ENCODE results near the gene CDH18. TPM values are rescaled to one million over a fixed set of nuclear protein-coding genes. Genes with fewer than 3 reads are reported as not detected.

Gene CDH18
- total RNA-seq, 1 experiment from 2014 or later: not detected

- TF ChIP-seq FOSL1 (IDR thresholded peaks at IDR 0.05; ENCODE audit: low read depth) (no peak), SIN3A (IDR thresholded peaks at IDR 0.05; ENCODE audit: low read depth) (no peak)
These were observed 107.1 kb downstream of the CDH18 start (continued) for GRCh38 chr5:19880859-19881436.

GRCh38 chr5:19880458-19880857, 107.5 kb downstream of the CDH18 start:
- peaks cover 0 to 15% of the 10 kb centered on the region in 2 experiments; a peak in 3 of 4 replicates for H3K9me3 ChIP-seq (ENCODE audit: control insufficient read depth in 1 of 2, insufficient read depth in 1 of 2, low read depth in 1 of 2, low read length in 2 of 2)
- H3K9ac ChIP-seq (ENCODE audit: low read length): no peak overlapping the region
- no peaks in the 10 kb centered on the region for H3K27me3 ChIP-seq (ENCODE audit: insufficient read depth, low read length)
- H3K4me1 ChIP-seq (ENCODE audit: control insufficient read depth in 1 of 2, insufficient read depth in 2 of 2, low read length in 2 of 2): no peaks in the 10 kb centered on the region
- no peak for ATAC-seq
- no peaks in the 10 kb centered on the region for H3K9me2 ChIP-seq (ENCODE audit: insufficient read depth)
- no peak overlapping the region for H3K4me2 ChIP-seq (ENCODE audit: low read length)
- TF ChIP-seq CTCF (IDR thresholded peaks at IDR 0.05 in 2 of 3, conservative IDR thresholded peaks at IDR 0.05 in 1 of 3; ENCODE audit: borderline replicate concordance in 1 of 3, insufficient read depth in 1 of 3, low read depth in 2 of 3, low read length in 2 of 3) (no peak), SIN3A (IDR thresholded peaks at IDR 0.05; ENCODE audit: low read depth) (no peak), ZNF274 (IDR thresholded peaks at IDR 0.05; ENCODE audit: low read depth, low read length) (no peak), MAX (IDR thresholded peaks at IDR 0.05) (no peak), EZH2 (IDR thresholded peaks at IDR 0.05) (no peak), CEBPB (IDR thresholded peaks at IDR 0.05; ENCODE audit: low read depth) (no peak)
- CTCF ChIA-PET: no interaction called here
- POLR2A ChIA-PET: no interaction called here
- intact Hi-C loops (cut with micrococcal nuclease): no loop called here
- H2AFZ ChIP-seq (ENCODE audit: low read depth, low read length, poor library complexity, severe bottlenecking): no peak overlapping the region
- no TSS peak for BruUV-seq (replicated peaks)
- no peaks in the 10 kb centered on the region for H3K79me2 ChIP-seq (ENCODE audit: insufficient read depth, low read length)
- no peak overlapping the region for H3K4me3 ChIP-seq (replicated peaks in 1 of 2; ENCODE audit: low read depth in 1 of 2, low read length in 2 of 2)
- DNase-seq (ENCODE audit: low read depth, low spot score): no peak
- no peak overlapping the region for H3K27ac ChIP-seq (ENCODE audit: low read depth, low read length)
- H3K36me3 ChIP-seq (ENCODE audit: control insufficient read depth in 1 of 2, insufficient read depth in 2 of 2, low read length in 2 of 2): no peaks in the 10 kb centered on the region; a peak in 1 of 4 replicates
- RAD21 ChIA-PET (ENCODE audit: low non-redundant PET in 1 of 2, low total read pairs in 2 of 2, uncharacterized antibody in 2 of 2, unreplicated experiment in 2 of 2): no interaction called here
- no peaks in the 10 kb centered on the region for H4K20me1 ChIP-seq (ENCODE audit: insufficient read depth)
